Testis (tissue), 3 donors: ENCODE measurements around the gene ICAM2. TPM values are rescaled to one million over a fixed set of nuclear protein-coding genes. Genes with fewer than 3 reads are reported as not detected.

Experiments used
- DNase-seq: peaks from one replicate; pipeline ENCODE4 v3.0.0-alpha.2; 2019
- H3K27ac ChIP-seq, 2 donors: fragments of 200-600 bp; sonication (generic); one replicate each; pipeline ENCODE4 v1.5.1; 2019
- H3K27me3 ChIP-seq: fragments of 200-600 bp; sonication (generic); one replicate; pipeline ENCODE4 v1.5.1; 2019
- H3K36me3 ChIP-seq: fragments of 200-600 bp; sonication (generic); one replicate; pipeline ENCODE4 v1.5.1; 2017; ENCODE audit warnings: low read depth; ENCODE audit errors: missing control alignments
- H3K4me1 ChIP-seq: fragments of 200-600 bp; sonication (generic); one replicate; pipeline ENCODE4 v1.5.1; 2019
- H3K4me3 ChIP-seq, 2 donors: fragments of 200-600 bp; sonication (generic); one replicate each; pipeline ENCODE4 v1.5.1; 2017 to 2019
- H3K9me3 ChIP-seq: fragments of 200-600 bp; sonication (generic); one replicate; pipeline ENCODE4 v1.5.1; 2017
- CTCF ChIP-seq, 3 experiments: fragments of 450-650 bp in 2 of 3; fragments of 200-600 bp in 1 of 3; sonication (generic) in 1 of 3; IDR thresholded peaks; one replicate each; pipeline ENCODE4 v1.5.1; 2016 to 2019; ENCODE audit warnings: antibody characterized with exemption in 3 of 3, mild to moderate bottlenecking in 2 of 3, moderate library complexity in 1 of 3
- POLR2A ChIP-seq: fragments of 450-650 bp; IDR thresholded peaks from one replicate; pipeline ENCODE4 v1.6.1; 2017; ENCODE audit warnings: antibody characterized with exemption, mild to moderate bottlenecking, moderate library complexity
- WGBS, 2 donors: methylation state at CpG; one replicate each; pipeline ENCODE4 v1.1.5; 2018; 5-methylcytosine and 5-hydroxymethylcytosine counted together
- intact Hi-C: fragments of 100-400 bp; cut with DNase I; formaldehyde crosslinking; loops from one replicate; pipeline ENCODE4 v1.15.1; 2023; ENCODE audit warnings: low total_unique reads
- polyA plus RNA-seq: library from polyadenylated mRNA; stranded (reverse); fragments of 350-450 nt; fragmentation: Illumina TruSeq; extraction: RNeasy Lipid Tissue Mini Kit (QIAGEN cat#74804); gene quantifications from one replicate; pipeline ENCODE4 v1.2.3, GENCODE V29; 2014; ENCODE audit warnings: low read depth, low replicate concordance; ENCODE audit not compliant: insufficient read depth
- total RNA-seq, 2 donors: library from RNA; depleted of rRNA; stranded (reverse); fragments of >200 nt; gene quantifications; one replicate each; pipeline ENCODE4 v1.2.3, GENCODE V29; 2016

ICAM2 gene
- total and polyA plus RNA-seq, 3 donors from 2014 or later: 5.2 to 12.1 (median 11.3) TPM

GRCh38 chr17:63996430-63997182 is 23.8 kb downstream of the ICAM2 start:
- intact Hi-C loops: no loop called here
- H3K36me3 ChIP-seq: no peaks in the 10 kb centered on the region
- DNase-seq: no peak
- H3K27me3 ChIP-seq: no peaks in the 10 kb centered on the region
- TF ChIP-seq POLR2A: no peak
- TF ChIP-seq CTCF (IDR thresholded peaks at IDR 0.05): no peak
- 91 to 94% methylated on average over 11 of the region's 11 CpGs for WGBS, 2 donors
- no peak overlapping the region for H3K4me3 ChIP-seq
- no peaks in the 10 kb centered on the region for H3K9me3 ChIP-seq
- H3K4me1 ChIP-seq: peaks cover 10% of the 10 kb centered on the region
- H3K27ac ChIP-seq: no peak overlapping the region

DNA sequence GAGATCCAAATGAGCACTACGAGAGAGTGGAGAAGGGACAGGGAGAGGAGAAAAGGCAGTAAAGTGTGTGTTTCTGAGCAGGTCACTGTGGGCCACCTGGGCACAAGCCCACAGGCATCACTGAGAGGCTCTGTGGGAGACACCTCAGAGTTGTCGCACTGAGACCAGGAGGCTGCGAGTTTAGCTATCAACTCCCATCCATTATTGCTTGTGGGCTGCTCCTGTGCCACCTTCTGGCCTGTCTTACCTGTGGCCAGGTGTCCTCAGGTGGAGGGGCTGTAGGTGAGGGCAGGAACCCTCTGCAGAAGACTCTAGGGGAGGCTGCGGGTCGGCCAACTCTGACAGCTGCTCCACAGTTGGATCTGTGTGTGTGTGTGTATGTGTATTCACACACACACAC is 24.8 kb downstream of the ICAM2 start:
- TF ChIP-seq POLR2A: no peak
- TF ChIP-seq CTCF (IDR thresholded peaks at IDR 0.05): no peak
- no peaks in the 10 kb centered on the region for H3K36me3 ChIP-seq
- H3K27ac ChIP-seq: no peak overlapping the region
- H3K27me3 ChIP-seq: no peaks in the 10 kb centered on the region
- 86 to 90% methylated on average over 5 of the region's 5 CpGs for WGBS, 2 donors
- no peak for DNase-seq
- intact Hi-C loops: no loop called here
- no peak overlapping the region for H3K4me3 ChIP-seq
- no peaks in the 10 kb centered on the region for H3K9me3 ChIP-seq
- peaks cover 10% of the 10 kb centered on the region for H3K4me1 ChIP-seq

DNA sequence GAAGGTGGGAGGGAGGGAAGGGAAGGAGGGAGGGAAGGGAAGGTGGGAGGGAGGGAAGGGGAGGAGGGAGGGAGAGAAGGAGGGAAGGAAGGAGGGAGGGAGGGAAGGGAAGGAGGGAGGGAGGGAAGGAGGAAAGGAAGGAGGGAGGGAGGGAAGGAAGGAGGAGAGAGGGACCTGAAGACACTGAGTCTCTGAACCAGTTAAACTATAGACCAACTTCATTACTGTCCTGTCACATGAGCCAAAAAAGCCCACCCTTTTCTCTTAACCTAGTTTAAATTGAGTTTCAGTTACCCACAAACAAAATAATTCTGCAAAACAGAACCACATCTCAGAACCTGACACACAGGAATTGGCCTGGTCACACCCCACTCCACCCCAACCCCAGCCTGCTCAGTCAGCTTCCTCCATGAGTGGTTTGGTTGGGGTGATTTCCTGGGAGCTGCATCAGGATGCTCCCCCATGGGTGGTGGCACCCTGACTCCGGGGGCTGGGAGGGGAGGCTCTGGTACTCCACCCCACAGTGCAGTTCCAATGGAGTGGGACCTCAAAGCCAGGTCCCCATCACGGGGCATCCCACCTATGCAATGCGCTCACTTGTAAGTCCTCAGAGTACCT is 27.0 kb downstream of the ICAM2 start:
- no peaks in the 10 kb centered on the region for H3K27me3 ChIP-seq
- no peak overlapping the region for H3K4me3 ChIP-seq
- no peaks in the 10 kb centered on the region for H3K36me3 ChIP-seq
- intact Hi-C loops: no loop called here
- H3K4me1 ChIP-seq: peaks cover 14% of the 10 kb centered on the region
- no peak overlapping the region for H3K27ac ChIP-seq
- H3K9me3 ChIP-seq: no peaks in the 10 kb centered on the region
- WGBS, 2 donors: 81 to 91% methylated on average over 2 to 3 of the region's 3 CpGs
- TF ChIP-seq CTCF (IDR thresholded peaks at IDR 0.05): no peak
- no peak for TF ChIP-seq POLR2A
- no peak for DNase-seq

DNA sequence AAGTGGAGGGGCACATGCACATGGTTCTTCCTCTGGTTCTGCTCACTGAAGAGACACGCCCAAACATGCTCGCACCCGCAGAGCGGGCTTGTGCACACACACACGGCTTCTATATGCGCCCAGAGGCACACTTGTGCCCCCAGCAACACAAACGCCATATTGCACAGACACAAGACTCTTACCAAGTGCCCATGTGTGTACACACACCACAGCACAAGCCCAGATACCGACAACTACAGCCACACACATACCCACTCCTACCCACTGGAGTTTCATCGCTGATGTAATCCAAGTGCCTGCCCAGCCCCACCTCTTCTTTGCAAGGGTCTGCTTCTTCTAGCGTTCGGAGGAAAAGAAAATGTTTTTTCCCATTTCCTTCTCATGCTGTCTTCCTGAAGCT is 28.8 kb downstream of the ICAM2 start:
- no peak for DNase-seq
- Histone ChIP-seq H3K27ac (no peak overlapping the region), H3K4me3 (no peak overlapping the region), H3K27me3 (no peaks in the 10 kb centered on the region), H3K4me1 (peaks cover 13% of the 10 kb centered on the region), H3K36me3 (no peaks in the 10 kb centered on the region), H3K9me3 (no peaks in the 10 kb centered on the region)
- intact Hi-C loops: no loop called here
- TF ChIP-seq POLR2A (no peak), CTCF (IDR thresholded peaks at IDR 0.05) (no peak)
- 95% methylated on average over 11 of the region's 11 CpGs for WGBS, 2 donors
